ENCODE measurements around the gene APOA1.
A peak's percentile ranks its signal among the peaks of the same experiment; 100 is the strongest.
"Not testable (repeated sequence)": the region's sequence is repeated elsewhere in the genome, so short reads cannot be mapped to it uniquely, and the experiment has no call there.

The APOA1 gene

DNA sequence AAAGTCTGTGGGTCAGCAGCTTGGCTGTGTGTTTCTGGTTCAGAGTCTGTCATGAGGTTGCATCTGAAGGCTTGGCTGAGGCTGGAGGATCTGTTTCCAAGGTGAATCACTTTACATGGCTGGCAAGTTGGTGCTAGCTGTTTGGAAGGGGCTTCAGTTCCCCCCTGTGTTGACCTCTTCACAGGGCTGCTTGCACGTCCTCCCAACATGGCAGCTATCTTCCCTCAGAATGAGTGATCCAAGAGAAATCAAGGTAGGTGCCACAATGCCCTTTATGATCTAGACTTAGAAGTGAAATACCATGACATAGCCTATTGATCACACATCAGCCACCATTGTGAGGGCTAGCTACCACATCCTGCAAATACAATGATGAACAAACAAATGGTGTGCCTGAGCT, 24.3 kb downstream of the APOA1 start:
- DNase-seq, result no peak

DNA sequence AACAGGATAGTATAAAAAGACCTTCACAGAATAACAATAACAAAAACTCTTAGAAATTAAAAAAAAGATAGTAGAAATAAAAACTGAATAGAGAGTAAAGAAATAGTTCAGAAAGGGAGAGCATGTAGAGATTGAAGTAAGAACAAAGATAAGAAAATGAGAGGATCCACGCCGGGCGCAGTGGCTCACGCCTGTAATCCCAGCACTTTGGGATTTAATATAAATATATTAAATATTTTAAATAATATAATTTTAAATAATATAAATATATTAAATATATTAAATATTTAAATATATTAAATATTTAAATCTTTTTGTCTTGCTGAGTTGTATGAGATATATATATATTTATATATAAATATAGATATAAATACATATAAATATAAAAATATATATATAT, 25.3 kb downstream of the APOA1 start:
- DNase-seq, result no peak

- DNase-seq, result no peak
These were observed 26.2 kb downstream of the APOA1 start for GRCh38 chr11:116811194-116811593.

DNA sequence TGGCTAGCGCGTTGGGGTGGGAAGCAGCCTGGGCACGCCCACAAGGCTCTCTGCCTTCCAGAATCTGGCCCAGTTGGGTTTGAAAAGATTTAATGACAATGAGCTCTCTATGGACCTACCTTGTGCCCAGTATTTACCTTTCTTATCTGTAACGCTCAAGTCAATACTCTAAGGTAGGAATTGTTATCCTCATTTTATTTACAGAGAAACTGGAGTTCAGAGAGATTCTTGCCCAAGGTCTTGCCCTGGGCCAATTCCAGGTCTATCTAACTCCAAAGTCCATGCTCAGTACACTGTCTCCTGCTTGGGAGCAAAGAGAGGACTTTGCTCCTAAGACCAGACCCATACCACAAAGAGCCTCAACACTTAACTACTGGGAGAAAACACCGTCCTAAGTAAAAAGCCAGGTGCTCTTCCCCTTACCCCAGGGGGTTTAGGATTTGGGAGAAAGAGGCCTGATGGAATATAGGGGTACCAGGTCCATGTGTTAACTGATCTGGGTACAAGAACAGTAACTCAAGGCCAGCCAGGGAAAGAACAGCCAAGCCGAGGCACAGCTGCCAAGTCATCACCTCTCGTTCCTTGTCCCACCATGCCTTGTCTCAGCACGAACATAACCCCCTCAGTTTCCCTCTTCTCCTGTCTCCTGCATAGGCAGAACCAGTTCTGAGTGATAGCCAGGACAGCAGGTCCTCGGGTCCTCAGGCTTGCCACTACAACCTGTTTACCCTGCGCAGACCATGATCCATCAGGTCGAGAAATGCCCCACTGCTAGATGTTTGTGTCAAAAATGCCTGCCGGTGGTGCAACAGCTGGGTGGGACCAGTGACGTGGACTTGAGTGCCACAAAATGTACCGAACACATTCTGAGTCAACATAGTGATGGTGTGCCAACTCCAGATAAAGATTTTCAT, 28.9 kb downstream of the APOA1 start:
- DNase-seq, result no peak

- DNase-seq, result no peak
These were observed 29.7 kb downstream of the APOA1 start for GRCh38 chr11:116807601-116808261.

DNA sequence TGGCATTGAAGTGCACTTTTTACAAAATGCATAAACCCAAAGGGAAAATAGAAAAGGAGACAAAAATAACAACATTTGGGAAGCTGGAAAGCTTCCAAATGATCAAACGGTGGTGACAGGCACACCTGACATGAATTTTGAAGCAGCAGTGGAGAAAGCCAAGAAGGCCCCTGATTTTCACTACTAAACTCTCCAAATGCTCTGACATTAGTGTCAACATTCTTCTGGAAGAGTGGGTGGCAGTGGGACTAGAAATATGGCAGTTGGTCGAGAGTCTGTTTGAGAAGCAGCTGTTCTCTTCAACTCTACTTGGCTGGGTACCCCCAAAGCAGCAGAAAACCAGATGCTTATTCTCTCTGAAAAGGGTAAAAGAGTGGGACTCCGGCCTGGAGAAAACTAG, 33.4 kb downstream of the APOA1 start:
- no peak for DNase-seq

DNA sequence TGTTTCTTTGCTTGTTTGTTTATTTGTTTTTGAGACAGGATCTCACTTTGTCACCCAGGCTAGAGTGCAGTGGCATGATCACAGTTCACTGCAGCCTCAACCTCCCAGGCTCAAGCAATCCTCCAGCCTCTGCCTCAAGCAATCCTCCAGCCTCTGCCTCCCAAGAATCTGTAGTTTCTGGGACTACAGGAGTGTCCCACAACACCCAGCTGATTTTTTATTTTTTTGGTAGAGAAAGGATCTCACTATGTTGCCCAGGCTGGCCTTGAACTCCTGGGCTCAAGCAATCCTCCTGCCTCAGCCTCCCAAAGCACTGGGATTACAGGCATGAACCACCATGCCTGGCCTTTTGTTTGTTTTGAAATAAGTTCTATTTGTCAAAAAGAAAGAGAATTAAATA, 35.8 kb downstream of the APOA1 start:
- DNase-seq, result not testable (repeated sequence)

DNA sequence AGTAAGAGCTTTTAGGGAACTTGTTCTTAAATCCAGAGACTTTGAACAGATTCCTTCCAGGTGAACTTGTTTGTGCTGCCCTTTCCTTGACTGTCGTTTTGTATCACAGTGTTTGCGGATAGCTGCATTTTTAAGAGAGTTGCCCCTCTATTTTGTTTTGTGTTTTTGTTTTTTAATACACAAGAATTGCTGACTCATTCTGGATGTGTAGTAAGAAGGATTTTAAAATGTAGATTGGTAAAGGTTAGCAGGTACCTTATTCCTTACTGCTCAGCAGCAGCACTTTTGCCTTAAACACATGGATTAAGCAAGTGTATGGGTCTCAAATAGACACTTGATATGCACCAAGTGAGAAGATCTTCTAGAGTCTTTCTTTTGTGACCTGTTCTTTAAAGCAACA, 36.8 kb downstream of the APOA1 start:
- no peak for DNase-seq

DNA sequence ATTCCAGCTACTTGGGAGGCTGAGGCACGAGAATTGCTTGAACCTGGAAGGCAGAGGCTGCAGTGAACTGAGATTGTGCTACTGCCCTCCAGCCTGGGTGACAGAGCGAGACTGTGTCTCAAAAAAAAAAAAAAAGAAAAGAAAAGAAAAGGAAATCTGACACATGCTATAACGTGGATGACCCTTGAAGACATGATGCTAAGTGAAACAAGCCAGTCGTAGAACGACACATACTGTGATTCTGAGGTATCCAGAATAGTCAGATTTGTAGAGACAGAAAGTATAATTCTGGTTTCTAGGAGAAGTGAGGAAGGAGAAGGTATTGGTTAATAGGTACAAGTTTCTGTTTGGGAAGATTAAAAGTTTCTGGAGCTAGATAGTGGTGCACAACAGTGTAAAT, 39.1 kb downstream of the APOA1 start:
- no peak for DNase-seq

DNA sequence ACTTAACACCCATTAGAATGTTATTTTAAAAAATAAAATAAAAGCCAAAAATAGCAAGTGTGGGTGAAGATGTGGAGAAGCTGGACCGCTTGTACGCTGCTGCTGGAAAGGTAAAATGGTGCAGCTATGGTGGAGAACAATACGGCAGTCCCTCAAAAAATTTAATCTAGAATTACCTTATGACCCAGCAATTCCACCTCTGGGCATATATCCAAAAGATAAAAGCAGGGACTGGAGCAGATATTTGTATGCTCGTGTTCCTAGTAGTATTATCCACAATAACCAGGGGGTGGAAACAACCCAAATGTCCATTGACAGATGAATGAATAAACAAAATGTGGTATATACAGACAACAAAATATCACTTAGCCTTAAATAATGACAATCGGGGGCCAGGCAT, 39.6 kb downstream of the APOA1 start:
- no peak for DNase-seq

- no peak for DNase-seq
These were observed 40.9 kb downstream of the APOA1 start for GRCh38 chr11:116796548-116796947.

DNA sequence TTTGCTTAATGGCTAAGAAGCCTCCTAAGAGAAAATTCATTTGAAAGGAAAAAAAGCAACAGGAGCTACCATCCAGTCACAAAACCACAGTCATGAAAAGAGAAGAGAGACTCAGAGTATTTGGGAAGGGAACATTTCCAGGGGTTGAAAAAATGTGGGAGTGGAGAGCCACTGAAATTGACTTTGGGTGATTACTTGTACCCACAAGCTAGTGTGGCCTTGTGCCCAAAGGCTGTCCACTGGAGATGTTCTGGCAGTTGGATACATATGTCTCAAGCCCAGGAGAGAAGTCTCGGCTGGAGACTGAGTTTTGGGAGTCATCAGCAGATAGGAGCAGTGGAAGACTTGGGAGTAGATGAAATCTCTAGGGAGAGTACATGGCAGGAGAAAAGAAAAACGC, 42.6 kb downstream of the APOA1 start:
- DNase-seq, result no peak

- DNase-seq, result peak; percentile 13 to 22
These were observed 43.7 kb downstream of the APOA1 start for GRCh38 chr11:116793772-116794097.

- peak in 1 of 2 donors; percentile 9 for DNase-seq
These were observed 44.3 kb downstream of the APOA1 start for GRCh38 chr11:116792869-116793771.

DNA sequence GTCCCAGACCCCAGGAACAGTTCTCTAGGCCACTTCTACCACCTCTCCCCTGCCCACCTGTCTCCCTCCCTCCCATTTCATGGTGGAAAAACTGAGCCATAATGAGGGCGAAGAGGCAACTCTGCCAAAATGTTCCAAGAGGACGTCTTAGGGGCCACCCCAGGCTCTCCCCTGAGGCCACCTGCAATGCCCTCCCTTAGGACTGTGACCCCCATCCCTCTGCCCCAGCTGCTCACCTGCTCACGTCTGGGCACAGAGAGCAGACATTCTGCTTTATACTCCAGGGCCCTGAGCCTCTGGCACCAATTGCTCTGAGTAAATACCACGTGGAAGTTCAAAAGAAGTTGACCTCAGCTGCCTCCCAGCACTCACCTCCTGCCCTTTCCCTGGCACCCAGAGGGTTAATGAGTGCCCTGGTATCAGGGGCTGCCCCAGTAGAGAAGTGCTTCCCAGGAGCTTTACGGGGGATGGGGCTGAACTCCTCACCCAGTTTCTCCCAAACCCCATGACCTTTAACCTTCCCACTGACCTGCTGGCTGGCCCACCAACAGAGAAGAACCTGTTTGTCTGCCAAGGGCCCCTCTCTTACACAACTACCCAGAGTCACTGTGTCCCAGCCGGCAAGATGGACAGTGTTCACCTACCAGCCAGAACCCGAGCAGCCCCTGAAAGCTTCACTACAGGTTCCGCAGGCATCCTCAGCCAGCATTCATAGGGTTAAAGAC, 45.1 kb downstream of the APOA1 start:
- DNase-seq, result no peak

GRCh38 chr11:116791813-116792143, 45.6 kb downstream of the APOA1 start, which contains the start of gene APOA5:
APOA5 (minus strand) TSS chr11:116791879; CDS start chr11:116791860, 19 bp downstream.
- no peak for DNase-seq

GRCh38 chr11:116791002-116791812, 46.2 kb downstream of the APOA1 start:
- DNase-seq, result peak; percentile 64 to 76

- no peak for DNase-seq
These were observed 47.0 kb downstream of the APOA1 start for GRCh38 chr11:116790167-116791001.

DNA sequence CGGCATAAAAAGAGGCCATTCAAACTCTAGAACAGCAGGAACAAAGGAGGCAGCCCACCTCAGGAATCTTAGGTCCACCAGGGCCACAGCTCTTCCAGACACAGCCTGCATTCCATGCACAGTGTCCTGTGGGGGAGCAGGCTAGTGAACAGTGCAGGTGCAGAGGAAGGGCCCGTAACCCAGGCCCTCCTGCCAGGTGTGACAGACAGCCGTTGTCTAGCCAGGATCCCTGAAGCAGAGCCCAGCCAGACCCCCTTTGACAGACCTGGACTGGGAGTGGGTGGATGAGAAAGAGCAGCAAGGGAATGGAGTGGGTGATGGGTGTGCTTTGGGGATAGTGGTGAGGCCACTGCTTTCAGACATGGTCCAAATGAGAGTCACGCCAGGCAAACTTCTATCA, 48.4 kb downstream of the APOA1 start:
- DNase-seq, result no peak

DNA sequence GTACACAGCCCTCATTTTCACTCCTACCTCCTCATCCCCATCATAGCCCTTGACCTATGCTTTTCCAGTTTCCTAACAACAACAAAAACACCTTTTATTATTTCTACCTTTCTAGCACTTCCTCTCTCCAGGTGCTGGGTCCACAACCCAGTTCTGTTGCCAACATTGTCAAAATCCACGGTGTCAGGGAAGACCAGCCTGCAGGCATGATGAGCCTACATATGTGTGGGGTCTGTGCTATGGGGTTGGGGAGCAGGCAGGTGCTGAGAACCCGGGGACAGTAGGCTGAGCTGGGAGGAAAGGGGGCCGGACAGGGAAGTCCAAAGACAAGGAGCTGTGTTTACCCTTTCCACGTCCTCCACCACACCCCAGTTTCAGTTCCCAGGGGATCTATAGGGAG, 48.9 kb downstream of the APOA1 start:
- no peak for DNase-seq
